Myometrial cell (primary cell): ENCODE results near the gene RUNX1. TPM values are rescaled to one million over a fixed set of nuclear protein-coding genes. Genes with fewer than 3 reads are reported as not detected.

Experiments
- total RNA-seq: library from RNA; depleted of rRNA; stranded (reverse); fragments of >200 nt; gene quantifications from 2 replicates; pipeline ENCODE4 v1.2.3, GENCODE V29; 2015

The RUNX1 gene
- 7.2 and 10.6 TPM in 2 replicates for total RNA-seq

DNA sequence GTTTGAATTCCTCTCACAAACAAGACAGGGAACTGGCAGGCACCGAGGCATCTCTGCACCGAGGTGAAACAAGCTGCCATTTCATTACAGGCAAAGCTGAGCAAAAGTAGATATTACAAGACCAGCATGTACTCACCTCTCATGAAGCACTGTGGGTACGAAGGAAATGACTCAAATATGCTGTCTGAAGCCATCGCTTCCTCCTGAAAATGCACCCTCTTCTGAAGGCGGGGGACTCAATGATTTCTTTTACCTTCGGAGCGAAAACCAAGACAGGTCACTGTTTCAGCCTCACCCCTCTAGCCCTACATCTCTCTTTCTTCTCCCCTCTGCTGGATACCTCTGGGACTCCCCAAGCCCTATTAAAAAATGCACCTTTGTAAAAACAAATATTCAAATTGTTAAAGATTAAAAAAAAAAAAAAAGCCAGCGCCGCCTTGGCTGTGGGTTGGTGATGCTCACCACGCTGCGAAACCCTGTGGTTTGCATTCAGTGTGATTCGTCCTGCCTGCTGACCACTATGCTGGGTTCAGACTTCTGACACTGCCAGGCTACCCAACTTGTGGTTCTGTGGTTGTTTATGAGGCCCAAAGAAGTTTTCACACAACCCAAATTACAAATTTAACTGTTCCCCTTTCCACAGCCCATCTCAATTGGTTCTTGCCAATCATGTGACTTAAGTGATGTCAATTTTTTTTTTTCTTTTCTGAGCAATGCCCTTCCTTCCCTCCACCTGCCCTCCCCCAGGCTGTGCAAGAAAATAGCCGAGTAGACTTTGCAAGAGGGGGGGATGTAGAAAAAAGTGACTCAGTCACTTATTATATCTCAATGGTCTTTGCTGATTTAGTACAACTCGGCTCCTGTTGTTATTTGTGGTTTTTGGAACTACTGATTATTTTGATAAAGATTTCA lies at the start of gene RUNX1:
TSS of gene RUNX1 (minus strand) at position 597 of the 912 bp plus-strand sequence.

